Measurements from ENCODE around the gene ASB8.

The ASB8 gene

DNA sequence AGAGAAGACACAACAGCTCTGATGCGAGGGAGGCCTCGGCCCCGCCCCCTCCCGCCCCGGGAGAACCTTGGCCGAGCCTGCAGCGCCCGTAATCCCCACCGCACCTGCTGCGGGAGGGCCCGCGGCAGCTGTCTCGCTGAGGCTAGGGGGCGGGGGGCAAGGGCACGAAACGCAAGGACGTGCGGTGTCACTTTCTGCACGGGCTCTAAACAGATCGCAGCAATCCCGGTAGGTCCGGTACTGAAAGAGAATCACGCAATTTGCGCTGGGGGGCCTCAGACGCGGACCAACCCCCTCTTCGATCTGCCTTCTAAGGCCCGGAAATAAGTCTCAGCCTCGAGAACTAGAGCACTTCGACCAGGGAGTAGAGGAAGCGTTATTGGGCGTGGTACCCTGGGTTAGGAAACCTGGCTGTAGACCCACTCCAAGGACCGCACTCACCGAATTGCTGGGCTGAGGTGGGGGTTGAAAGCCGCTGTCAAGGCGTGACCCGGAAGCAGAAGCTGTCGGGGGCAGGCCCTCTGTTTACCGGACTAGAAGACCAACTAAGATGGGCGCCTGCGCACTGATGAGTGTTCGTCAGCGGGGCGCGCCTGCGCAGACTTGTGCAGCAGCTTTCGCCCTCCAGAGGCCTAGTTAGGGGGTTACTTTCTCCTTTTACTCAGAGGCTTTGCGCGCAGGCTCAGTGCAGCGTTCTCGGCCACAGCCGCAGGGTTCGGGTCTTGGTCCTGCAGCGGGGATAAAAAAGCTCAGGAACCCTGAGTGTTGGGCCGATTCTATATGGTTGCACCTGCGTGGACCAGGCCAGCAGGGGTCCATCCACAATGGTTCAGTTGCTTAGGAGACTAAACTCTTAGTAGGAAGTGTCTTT, at the start of gene ASB8:
ASB8 (minus strand) TSS at position 498 of the 871 bp plus-strand sequence. CDS start 4,019 bp downstream, outside the sequence.
- TF ChIP-seq, protein P1, sequence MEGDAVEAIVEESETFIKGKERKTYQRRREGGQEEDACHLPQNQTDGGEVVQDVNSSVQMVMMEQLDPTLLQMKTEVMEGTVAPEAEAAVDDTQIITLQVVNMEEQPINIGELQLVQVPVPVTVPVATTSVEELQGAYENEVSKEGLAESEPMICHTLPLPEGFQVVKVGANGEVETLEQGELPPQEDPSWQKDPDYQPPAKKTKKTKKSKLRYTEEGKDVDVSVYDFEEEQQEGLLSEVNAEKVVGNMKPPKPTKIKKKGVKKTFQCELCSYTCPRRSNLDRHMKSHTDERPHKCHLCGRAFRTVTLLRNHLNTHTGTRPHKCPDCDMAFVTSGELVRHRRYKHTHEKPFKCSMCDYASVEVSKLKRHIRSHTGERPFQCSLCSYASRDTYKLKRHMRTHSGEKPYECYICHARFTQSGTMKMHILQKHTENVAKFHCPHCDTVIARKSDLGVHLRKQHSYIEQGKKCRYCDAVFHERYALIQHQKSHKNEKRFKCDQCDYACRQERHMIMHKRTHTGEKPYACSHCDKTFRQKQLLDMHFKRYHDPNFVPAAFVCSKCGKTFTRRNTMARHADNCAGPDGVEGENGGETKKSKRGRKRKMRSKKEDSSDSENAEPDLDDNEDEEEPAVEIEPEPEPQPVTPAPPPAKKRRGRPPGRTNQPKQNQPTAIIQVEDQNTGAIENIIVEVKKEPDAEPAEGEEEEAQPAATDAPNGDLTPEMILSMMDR (IDR thresholded peaks at IDR 0.05) = peak; percentile 43; the same call in 1 of the 2 replicates

DNA sequence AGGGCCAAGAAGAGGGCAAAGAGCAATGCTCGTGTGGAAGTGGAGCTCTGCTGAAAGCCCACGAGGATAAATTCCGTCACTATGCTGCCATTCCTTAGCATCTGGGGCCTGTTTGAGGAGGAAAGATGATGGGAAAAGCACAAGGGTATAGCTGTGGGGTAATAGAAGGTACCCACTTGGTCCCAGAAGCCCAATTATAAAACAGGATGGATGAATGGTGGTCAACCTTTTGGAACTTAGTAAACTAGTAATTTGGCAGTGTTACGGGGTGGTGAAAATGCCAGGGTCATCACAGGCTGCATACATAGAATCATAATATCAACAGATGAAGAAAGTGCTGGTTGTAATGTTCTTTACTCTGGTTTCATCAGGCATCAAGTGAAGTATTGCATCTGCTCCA, 45.9 kb upstream of the ASB8 start, which contains the start of gene OR10AD1:
OR10AD1 (minus strand) TSS at position 101 of the 400 bp plus-strand sequence; CDS start at position 101, 0 bp downstream.
- TF ChIP-seq, protein P1 (IDR thresholded peaks at IDR 0.05) = no peak

- TF ChIP-seq, protein P1 (IDR thresholded peaks at IDR 0.05) = no peak
Observed at GRCh38 chr12:48202766-48203165, 45.5 kb upstream of the ASB8 start.

DNA sequence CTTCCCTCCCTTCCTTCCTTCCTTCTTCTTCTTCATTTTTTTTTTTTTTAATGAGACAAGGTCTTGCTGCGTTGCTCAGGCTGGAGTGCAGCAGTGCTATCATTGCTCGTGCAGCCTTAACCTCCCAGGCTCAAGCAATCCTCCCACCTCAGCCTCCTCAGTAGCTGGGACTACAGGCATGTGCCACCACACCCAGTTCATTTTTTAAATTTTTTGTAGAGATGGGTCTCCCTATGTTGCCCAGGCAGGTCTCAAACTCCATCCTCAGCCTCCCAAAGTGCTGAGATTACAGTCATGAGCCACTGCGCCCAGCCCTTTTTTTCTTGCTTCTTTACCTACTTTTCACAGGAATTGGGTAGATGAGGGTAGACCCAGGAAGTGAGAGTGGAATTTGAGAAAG, 44.2 kb upstream of the ASB8 start:
- TF ChIP-seq, protein P1 (IDR thresholded peaks at IDR 0.05) = no peak

- TF ChIP-seq, protein P1 (IDR thresholded peaks at IDR 0.05) = no peak
Observed at GRCh38 chr12:48201091-48201490, 43.8 kb upstream of the ASB8 start.

GRCh38 chr12:48199774-48200221, 42.5 kb upstream of the ASB8 start:
- TF ChIP-seq, protein P1 (IDR thresholded peaks at IDR 0.05) = no peak

- TF ChIP-seq, protein P1 (IDR thresholded peaks at IDR 0.05) = no peak
Observed at GRCh38 chr12:48198985-48199384, 41.7 kb upstream of the ASB8 start.
